WTC11 (cell line): Measurements from ENCODE around the gene PDE11A. TPM values are rescaled to one million over a fixed set of nuclear protein-coding genes. Genes with fewer than 3 reads are reported as not detected.

Experiments used
- ATAC-seq: fragments of 200-7000 bp; cut with Tn5 transposase; 2 replicates; pipeline ENCODE4 v1.10.0; 2021; ENCODE audit warnings: mild to moderate bottlenecking, moderate library complexity
- CTCF ChIA-PET: fragments of 300-600 bp; sonication (Branson Sonifier 250); formaldehyde crosslinking; loops from one replicate; lab custom pipeline; 2021; ENCODE audit warnings: antibody characterized with exemption; lab: Charles Lee
- POLR2A ChIA-PET: fragments of 350-600 bp; sonication (Branson Sonifier 250); formaldehyde crosslinking; loops from one replicate; lab custom pipeline; 2021; ENCODE audit warnings: antibody characterized with exemption; lab: Charles Lee
- DNase-seq: peaks from one replicate; pipeline ENCODE4 v3.0.0; 2021; ENCODE audit warnings: low spot score
- H3K27ac Mint-ChIP-seq: 2 replicates; pipeline ENCODE4 v1.8.0; 2021; ENCODE audit warnings: mixed read lengths
- H3K27me3 Mint-ChIP-seq: 2 replicates; pipeline ENCODE4 v1.8.0; 2021; ENCODE audit warnings: low read depth, mild to moderate bottlenecking, moderate library complexity, mixed read lengths
- H3K36me3 Mint-ChIP-seq: 2 replicates; pipeline ENCODE4 v1.8.0; 2021; ENCODE audit warnings: mixed read lengths
- H3K4me1 Mint-ChIP-seq: 2 replicates; pipeline ENCODE4 v1.8.0; 2022; ENCODE audit warnings: mixed read lengths
- H3K4me3 Mint-ChIP-seq: 2 replicates; pipeline ENCODE4 v1.8.0; 2021; ENCODE audit warnings: mild to moderate bottlenecking, moderate library complexity, mixed read lengths
- H3K9me3 Mint-ChIP-seq: 2 replicates; pipeline ENCODE4 v1.8.0; 2021; ENCODE audit warnings: mixed read lengths
- EMX1 ChIP-seq: fragments of 250-450 bp; sonication (Bioruptor Pico); IDR thresholded peaks from 2 replicates; pipeline ENCODE4 v1.8.0; 2021; ENCODE audit warnings: mild to moderate bottlenecking
- ETV6 ChIP-seq: sonication (generic); formaldehyde crosslinking; IDR thresholded peaks from 2 replicates; pipeline ENCODE4 v1.8.1; 2022; ENCODE audit warnings: mild to moderate bottlenecking, missing genetic modification reagents
- FOXP1 ChIP-seq: sonication (generic); formaldehyde crosslinking; IDR thresholded peaks from 2 replicates; pipeline ENCODE4 v1.8.0; 2022; ENCODE audit warnings: missing genetic modification reagents, mild to moderate bottlenecking, moderate library complexity, borderline replicate concordance
- GABPB1 ChIP-seq: sonication (generic); formaldehyde crosslinking; IDR thresholded peaks from 2 replicates; pipeline ENCODE4 v1.8.1; 2023; ENCODE audit warnings: mild to moderate bottlenecking, missing genetic modification reagents
- NFE2L1 ChIP-seq: sonication (generic); formaldehyde crosslinking; IDR thresholded peaks from 2 replicates; pipeline ENCODE4 v1.8.1; 2023; ENCODE audit warnings: missing genetic modification reagents
- NR1H2 ChIP-seq: sonication (generic); formaldehyde crosslinking; IDR thresholded peaks from 2 replicates; pipeline ENCODE4 v1.9.0; 2021; ENCODE audit warnings: mild to moderate bottlenecking, moderate library complexity, missing genetic modification reagents
- NR3C1 ChIP-seq: sonication (generic); formaldehyde crosslinking; conservative IDR thresholded peaks from 2 replicates; pipeline ENCODE4 v1.8.1; 2023; ENCODE audit warnings: low read depth, mild to moderate bottlenecking, missing genetic modification reagents
- ZNF138 ChIP-seq: sonication (generic); formaldehyde crosslinking; conservative IDR thresholded peaks from 2 replicates; pipeline ENCODE4 v1.8.1; 2022; ENCODE audit warnings: mild to moderate bottlenecking, moderate library complexity, missing genetic modification reagents
- ZNF232 ChIP-seq: sonication (generic); formaldehyde crosslinking; IDR thresholded peaks from 2 replicates; pipeline ENCODE4 v1.8.0; 2022; ENCODE audit warnings: mild to moderate bottlenecking, missing genetic modification reagents
- ZNF263 ChIP-seq: sonication (generic); formaldehyde crosslinking; IDR thresholded peaks from 2 replicates; pipeline ENCODE4 v1.8.1; 2022; ENCODE audit warnings: low read depth, mild to moderate bottlenecking, moderate library complexity, missing genetic modification reagents
- ZNF396 ChIP-seq: fragments of 250-450 bp; sonication (Bioruptor Pico); IDR thresholded peaks from 2 replicates; pipeline ENCODE4 v1.8.0; 2021; ENCODE audit warnings: mild to moderate bottlenecking, moderate library complexity, borderline replicate concordance
- total RNA-seq: library from RNA; stranded (reverse); gene quantifications from 3 replicates; pipeline ENCODE4 v1.2.3, GENCODE V29; 2021
- TF ChIP-seq, protein P1 (sequence below): sonication (generic); formaldehyde crosslinking; IDR thresholded peaks from 2 replicates; pipeline ENCODE4 v1.8.1; 2022; ENCODE audit warnings: mild to moderate bottlenecking, moderate library complexity, missing genetic modification reagents
- TF ChIP-seq, protein P2 (sequence below): sonication (generic); formaldehyde crosslinking; IDR thresholded peaks from 2 replicates; pipeline ENCODE4 v1.8.0; 2022; ENCODE audit warnings: missing genetic modification reagents
- TF ChIP-seq, protein P3 (sequence below): fragments of 200-600 bp; IDR thresholded peaks from 2 replicates; pipeline ENCODE4 v1.8.0; 2022; ENCODE audit warnings: antibody characterized with exemption
- TF ChIP-seq, protein P4 (sequence below): sonication (generic); formaldehyde crosslinking; IDR thresholded peaks from 2 replicates; pipeline ENCODE4 v1.8.1; 2023; ENCODE audit warnings: mild to moderate bottlenecking, moderate library complexity, missing genetic modification reagents
- TF ChIP-seq, protein P5 (sequence below): fragments of 250-450 bp; sonication (Bioruptor Pico); IDR thresholded peaks from 2 replicates; pipeline ENCODE4 v1.9.0; 2021; ENCODE audit warnings: moderate library complexity, mild to moderate bottlenecking, inconsistent platforms, borderline replicate concordance
- TF ChIP-seq, protein P6 (sequence below): fragments of 250-450 bp; sonication (Bioruptor Pico); conservative IDR thresholded peaks from 2 replicates; pipeline ENCODE4 v1.9.0; 2021; ENCODE audit warnings: mild to moderate bottlenecking
- TF ChIP-seq, protein P7 (sequence below): sonication (generic); formaldehyde crosslinking; IDR thresholded peaks from 2 replicates; pipeline ENCODE4 v1.8.0; 2022; ENCODE audit warnings: mild to moderate bottlenecking, missing genetic modification reagents
- TF ChIP-seq, protein P8 (sequence below): sonication (generic); formaldehyde crosslinking; IDR thresholded peaks from 2 replicates; pipeline ENCODE4 v1.8.0; 2023; ENCODE audit warnings: missing genetic modification reagents, mild to moderate bottlenecking, borderline replicate concordance

PDE11A gene
- total RNA-seq, 1 experiment from 2014 or later = 0.13 TPM

DNA sequence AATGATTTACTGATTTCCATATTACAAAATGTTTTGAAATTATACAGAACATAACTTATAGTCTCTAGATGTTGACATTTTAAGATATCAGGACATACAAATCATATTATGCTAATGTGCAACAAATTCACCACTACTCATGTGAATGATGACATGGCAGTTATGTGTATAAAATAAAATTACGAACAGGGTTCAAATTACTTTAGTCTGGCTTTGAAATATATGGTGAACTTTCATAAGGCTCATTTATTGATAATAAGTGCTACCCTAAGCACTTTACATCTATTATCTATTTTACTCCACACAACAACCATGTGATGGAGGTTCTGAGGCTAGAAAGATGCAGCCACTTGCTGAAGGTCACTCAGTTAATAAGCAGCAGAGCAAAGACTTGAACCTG lies 62.8 kb downstream of the PDE11A start:
- CTCF ChIA-PET = no interaction called here
- Mint-ChIP-seq H3K27me3 (no peaks in the 10 kb centered on the region), H3K4me1 (peaks cover 6% of the 10 kb centered on the region; the same call in 1 of the 2 replicates), H3K36me3 (no peaks in the 10 kb centered on the region), H3K9me3 (0 out of 2 replicates have a peak, but pooled peaks cover 4% of the 10 kb centered on the region), H3K27ac (no peak overlapping the region), H3K4me3 (no peak overlapping the region)
- DNase-seq (no peak), ATAC-seq (no peak)
- POLR2A ChIA-PET = no interaction called here
- TF ChIP-seq, protein P1, sequence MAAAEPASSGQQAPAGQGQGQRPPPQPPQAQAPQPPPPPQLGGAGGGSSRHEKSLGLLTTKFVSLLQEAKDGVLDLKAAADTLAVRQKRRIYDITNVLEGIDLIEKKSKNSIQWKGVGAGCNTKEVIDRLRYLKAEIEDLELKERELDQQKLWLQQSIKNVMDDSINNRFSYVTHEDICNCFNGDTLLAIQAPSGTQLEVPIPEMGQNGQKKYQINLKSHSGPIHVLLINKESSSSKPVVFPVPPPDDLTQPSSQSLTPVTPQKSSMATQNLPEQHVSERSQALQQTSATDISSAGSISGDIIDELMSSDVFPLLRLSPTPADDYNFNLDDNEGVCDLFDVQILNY (CRISPR knock-in tag) = no peak
- TF ChIP-seq, protein P2, sequence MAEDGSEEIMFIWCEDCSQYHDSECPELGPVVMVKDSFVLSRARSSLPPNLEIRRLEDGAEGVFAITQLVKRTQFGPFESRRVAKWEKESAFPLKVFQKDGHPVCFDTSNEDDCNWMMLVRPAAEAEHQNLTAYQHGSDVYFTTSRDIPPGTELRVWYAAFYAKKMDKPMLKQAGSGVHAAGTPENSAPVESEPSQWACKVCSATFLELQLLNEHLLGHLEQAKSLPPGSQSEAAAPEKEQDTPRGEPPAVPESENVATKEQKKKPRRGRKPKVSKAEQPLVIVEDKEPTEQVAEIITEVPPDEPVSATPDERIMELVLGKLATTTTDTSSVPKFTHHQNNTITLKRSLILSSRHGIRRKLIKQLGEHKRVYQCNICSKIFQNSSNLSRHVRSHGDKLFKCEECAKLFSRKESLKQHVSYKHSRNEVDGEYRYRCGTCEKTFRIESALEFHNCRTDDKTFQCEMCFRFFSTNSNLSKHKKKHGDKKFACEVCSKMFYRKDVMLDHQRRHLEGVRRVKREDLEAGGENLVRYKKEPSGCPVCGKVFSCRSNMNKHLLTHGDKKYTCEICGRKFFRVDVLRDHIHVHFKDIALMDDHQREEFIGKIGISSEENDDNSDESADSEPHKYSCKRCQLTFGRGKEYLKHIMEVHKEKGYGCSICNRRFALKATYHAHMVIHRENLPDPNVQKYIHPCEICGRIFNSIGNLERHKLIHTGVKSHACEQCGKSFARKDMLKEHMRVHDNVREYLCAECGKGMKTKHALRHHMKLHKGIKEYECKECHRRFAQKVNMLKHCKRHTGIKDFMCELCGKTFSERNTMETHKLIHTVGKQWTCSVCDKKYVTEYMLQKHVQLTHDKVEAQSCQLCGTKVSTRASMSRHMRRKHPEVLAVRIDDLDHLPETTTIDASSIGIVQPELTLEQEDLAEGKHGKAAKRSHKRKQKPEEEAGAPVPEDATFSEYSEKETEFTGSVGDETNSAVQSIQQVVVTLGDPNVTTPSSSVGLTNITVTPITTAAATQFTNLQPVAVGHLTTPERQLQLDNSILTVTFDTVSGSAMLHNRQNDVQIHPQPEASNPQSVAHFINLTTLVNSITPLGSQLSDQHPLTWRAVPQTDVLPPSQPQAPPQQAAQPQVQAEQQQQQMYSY (CRISPR knock-in tag) = no peak
- TF ChIP-seq FOXP1 (CRISPR knock-in tag) (no peak), GABPB1 (no peak), ZNF396 (CRISPR knock-in tag) (no peak), ETV6 (CRISPR knock-in tag) (no peak), ZNF263 (CRISPR knock-in tag) (no peak), NFE2L1 (no peak), EMX1 (CRISPR knock-in tag) (no peak), NR3C1 (CRISPR knock-in tag) (no peak), ZNF232 (CRISPR knock-in tag) (no peak), ZNF138 (CRISPR knock-in tag) (no peak), NR1H2 (no peak)
- TF ChIP-seq, protein P3, sequence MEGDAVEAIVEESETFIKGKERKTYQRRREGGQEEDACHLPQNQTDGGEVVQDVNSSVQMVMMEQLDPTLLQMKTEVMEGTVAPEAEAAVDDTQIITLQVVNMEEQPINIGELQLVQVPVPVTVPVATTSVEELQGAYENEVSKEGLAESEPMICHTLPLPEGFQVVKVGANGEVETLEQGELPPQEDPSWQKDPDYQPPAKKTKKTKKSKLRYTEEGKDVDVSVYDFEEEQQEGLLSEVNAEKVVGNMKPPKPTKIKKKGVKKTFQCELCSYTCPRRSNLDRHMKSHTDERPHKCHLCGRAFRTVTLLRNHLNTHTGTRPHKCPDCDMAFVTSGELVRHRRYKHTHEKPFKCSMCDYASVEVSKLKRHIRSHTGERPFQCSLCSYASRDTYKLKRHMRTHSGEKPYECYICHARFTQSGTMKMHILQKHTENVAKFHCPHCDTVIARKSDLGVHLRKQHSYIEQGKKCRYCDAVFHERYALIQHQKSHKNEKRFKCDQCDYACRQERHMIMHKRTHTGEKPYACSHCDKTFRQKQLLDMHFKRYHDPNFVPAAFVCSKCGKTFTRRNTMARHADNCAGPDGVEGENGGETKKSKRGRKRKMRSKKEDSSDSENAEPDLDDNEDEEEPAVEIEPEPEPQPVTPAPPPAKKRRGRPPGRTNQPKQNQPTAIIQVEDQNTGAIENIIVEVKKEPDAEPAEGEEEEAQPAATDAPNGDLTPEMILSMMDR = no peak
- TF ChIP-seq, protein P4, sequence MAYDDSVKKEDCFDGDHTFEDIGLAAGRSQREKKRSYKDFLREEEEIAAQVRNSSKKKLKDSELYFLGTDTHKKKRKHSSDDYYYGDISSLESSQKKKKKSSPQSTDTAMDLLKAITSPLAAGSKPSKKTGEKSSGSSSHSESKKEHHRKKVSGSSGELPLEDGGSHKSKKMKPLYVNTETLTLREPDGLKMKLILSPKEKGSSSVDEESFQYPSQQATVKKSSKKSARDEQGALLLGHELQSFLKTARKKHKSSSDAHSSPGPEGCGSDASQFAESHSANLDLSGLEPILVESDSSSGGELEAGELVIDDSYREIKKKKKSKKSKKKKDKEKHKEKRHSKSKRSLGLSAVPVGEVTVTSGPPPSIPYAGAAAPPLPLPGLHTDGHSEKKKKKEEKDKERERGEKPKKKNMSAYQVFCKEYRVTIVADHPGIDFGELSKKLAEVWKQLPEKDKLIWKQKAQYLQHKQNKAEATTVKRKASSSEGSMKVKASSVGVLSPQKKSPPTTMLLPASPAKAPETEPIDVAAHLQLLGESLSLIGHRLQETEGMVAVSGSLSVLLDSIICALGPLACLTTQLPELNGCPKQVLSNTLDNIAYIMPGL (CRISPR knock-in tag) = no peak
- TF ChIP-seq, protein P5, sequence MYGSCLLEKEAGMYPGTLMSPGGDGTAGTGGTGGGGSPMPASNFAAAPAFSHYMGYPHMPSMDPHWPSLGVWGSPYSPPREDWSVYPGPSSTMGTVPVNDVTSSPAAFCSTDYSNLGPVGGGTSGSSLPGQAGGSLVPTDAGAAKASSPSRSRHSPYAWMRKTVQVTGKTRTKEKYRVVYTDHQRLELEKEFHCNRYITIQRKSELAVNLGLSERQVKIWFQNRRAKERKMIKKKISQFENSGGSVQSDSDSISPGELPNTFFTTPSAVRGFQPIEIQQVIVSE = no peak
- TF ChIP-seq, protein P6, sequence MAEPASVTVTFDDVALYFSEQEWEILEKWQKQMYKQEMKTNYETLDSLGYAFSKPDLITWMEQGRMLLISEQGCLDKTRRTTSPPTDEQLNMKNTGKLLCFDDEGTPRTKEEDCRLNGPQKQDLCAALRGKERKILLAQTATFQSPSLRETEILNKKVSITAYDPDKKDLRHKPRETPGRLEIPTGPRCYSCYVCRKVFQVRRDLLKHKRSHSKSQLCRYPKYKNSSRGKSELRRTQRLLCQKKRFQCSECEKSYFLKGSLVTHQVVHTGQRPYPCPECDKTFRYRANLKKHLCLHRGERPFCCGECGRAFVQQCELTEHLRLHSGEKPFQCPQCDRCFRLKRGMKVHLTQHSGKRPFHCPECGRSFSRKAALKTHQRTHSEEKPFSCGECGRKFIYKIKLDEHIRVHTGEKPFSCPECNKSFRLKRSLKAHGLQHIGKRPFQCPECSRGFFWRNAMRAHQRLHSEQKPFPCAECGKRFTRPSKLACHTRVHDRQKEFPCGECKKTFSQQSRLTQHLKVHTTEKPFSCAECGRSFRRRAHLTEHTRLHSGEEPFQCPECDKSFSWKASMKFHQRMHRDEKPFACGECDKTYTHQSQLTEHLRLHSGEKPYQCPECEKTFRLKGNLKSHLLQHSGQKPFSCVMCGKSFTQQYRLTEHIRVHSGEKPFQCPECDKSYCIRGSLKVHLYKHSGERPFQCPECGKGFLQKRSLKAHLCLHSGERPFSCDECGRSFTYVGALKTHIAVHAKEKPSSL (CRISPR knock-in tag) = no peak
- TF ChIP-seq, protein P7, sequence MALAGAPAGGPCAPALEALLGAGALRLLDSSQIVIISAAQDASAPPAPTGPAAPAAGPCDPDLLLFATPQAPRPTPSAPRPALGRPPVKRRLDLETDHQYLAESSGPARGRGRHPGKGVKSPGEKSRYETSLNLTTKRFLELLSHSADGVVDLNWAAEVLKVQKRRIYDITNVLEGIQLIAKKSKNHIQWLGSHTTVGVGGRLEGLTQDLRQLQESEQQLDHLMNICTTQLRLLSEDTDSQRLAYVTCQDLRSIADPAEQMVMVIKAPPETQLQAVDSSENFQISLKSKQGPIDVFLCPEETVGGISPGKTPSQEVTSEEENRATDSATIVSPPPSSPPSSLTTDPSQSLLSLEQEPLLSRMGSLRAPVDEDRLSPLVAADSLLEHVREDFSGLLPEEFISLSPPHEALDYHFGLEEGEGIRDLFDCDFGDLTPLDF = no peak
- TF ChIP-seq, protein P8, sequence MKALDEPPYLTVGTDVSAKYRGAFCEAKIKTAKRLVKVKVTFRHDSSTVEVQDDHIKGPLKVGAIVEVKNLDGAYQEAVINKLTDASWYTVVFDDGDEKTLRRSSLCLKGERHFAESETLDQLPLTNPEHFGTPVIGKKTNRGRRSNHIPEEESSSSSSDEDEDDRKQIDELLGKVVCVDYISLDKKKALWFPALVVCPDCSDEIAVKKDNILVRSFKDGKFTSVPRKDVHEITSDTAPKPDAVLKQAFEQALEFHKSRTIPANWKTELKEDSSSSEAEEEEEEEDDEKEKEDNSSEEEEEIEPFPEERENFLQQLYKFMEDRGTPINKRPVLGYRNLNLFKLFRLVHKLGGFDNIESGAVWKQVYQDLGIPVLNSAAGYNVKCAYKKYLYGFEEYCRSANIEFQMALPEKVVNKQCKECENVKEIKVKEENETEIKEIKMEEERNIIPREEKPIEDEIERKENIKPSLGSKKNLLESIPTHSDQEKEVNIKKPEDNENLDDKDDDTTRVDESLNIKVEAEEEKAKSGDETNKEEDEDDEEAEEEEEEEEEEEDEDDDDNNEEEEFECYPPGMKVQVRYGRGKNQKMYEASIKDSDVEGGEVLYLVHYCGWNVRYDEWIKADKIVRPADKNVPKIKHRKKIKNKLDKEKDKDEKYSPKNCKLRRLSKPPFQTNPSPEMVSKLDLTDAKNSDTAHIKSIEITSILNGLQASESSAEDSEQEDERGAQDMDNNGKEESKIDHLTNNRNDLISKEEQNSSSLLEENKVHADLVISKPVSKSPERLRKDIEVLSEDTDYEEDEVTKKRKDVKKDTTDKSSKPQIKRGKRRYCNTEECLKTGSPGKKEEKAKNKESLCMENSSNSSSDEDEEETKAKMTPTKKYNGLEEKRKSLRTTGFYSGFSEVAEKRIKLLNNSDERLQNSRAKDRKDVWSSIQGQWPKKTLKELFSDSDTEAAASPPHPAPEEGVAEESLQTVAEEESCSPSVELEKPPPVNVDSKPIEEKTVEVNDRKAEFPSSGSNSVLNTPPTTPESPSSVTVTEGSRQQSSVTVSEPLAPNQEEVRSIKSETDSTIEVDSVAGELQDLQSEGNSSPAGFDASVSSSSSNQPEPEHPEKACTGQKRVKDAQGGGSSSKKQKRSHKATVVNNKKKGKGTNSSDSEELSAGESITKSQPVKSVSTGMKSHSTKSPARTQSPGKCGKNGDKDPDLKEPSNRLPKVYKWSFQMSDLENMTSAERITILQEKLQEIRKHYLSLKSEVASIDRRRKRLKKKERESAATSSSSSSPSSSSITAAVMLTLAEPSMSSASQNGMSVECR = no peak
